ENCODE measurements around the gene SLC1A1.

The SLC1A1 gene

DNA sequence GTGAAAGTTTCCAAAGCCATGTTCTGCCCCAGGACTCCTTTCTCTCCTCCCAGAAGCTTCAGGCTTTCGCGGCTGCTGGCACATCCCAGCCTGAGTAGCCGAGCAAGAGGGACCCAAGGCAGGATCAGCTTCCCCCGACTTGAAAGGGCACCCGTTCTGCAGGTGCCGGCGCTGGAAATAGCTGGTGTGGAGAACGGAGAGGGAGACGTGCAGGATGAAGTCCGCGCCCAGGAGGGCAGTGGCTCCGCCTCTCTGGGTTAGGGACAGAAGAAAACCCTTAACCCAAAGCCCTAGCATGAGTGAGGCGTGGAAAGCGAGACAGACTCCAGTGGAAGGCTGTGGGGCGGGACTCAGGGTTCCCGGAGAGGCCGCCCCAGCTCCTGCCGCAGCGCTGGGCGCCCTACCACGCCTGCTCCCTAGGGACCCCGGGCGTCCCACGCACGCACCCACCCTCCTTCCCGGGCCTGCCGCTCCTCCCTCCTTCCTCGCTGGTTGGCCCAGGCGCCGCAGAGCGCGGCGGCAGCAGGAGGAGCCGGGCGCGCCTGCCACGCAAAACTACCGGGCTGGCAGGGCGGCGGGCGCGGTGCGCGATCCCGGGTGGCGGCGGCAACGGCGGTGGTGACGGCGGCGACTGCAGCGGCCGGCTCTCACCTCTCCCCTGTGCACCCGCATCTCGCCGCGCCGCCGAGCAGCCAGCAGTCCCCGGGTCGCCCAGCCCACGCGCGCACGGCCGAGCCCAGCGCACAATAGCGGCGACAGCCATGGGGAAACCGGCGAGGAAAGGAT, at the start of gene SLC1A1:
Gene SLC1A1 (plus strand): TSS at position 550 of the 786 bp plus-strand sequence. CDS start 212 bp downstream, at position 762.
- Histone ChIP-seq H3K36me3 (ENCODE audit: control insufficient read depth, insufficient read depth, low read length) (no peaks in the 10 kb centered on the region), H3K9ac (ENCODE audit: low read length) (peak within 1 kb of the TSS; percentile 6), H3K27ac (ENCODE audit: low read depth, low read length) (peak within 1 kb of the TSS; percentile 74), H3K27me3 (ENCODE audit: control insufficient read depth, insufficient read depth, low read length) (no peaks in the 10 kb centered on the region), H3K4me1 (ENCODE audit: control insufficient read depth, insufficient read depth, low read length) (no peaks in the 10 kb centered on the region), H3K4me3 (ENCODE audit: low read length) (peak within 1 kb of the TSS; percentile 72)

DNA sequence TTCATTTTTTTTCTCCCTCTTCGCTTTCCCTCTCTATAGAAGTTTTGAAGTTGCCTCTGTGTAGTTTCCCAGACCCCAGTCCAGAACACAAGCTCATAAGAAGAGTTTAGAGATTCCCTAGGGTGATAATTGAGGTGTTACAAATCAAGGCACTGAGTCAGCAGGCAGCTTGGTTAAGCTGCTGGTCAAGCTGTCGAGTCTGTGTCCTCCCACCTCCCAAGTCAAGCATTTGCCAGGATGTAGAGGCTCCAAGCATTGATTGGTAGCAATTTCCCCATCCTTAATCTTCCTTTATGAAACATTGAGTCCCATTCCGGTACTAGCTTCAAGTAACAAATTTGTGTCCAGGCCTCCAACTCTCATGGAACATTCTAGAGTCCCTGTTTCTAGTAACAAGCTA, 47.5 kb upstream of the SLC1A1 start:
- Histone ChIP-seq H3K4me3 (ENCODE audit: low read length) (no peak overlapping the region), H3K27me3 (ENCODE audit: control insufficient read depth, insufficient read depth, low read length) (no peaks in the 10 kb centered on the region), H3K4me1 (ENCODE audit: control insufficient read depth, insufficient read depth, low read length) (no peaks in the 10 kb centered on the region), H3K27ac (ENCODE audit: low read depth, low read length) (no peak overlapping the region), H3K36me3 (ENCODE audit: control insufficient read depth, insufficient read depth, low read length) (no peaks in the 10 kb centered on the region), H3K9ac (ENCODE audit: low read length) (no peak overlapping the region)

DNA sequence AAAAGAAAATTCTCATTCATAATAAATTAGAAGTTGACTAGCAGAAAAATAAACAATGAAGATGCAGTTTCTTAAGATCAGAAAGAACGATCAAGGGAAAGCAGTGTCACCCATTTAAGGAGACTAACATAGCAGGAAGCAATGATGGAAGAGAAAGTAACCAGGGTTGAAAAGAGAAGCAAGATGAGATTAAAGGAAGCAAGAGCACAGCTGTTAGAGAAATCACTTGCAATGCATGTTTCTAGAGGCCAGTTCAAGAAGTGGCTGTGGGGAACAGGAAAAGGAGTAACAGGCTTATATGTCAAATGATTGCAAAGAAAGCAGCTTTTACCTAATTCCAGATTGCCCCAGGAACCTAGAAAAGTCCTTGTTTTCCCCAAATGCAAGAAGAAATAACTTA, 46.8 kb upstream of the SLC1A1 start:
- no peaks in the 10 kb centered on the region for H3K4me1 ChIP-seq (ENCODE audit: control insufficient read depth, insufficient read depth, low read length)
- H3K36me3 ChIP-seq (ENCODE audit: control insufficient read depth, insufficient read depth, low read length), result no peaks in the 10 kb centered on the region
- no peak overlapping the region for H3K9ac ChIP-seq (ENCODE audit: low read length)
- H3K4me3 ChIP-seq (ENCODE audit: low read length), result no peak overlapping the region
- no peak overlapping the region for H3K27ac ChIP-seq (ENCODE audit: low read depth, low read length)
- no peaks in the 10 kb centered on the region for H3K27me3 ChIP-seq (ENCODE audit: control insufficient read depth, insufficient read depth, low read length)

DNA sequence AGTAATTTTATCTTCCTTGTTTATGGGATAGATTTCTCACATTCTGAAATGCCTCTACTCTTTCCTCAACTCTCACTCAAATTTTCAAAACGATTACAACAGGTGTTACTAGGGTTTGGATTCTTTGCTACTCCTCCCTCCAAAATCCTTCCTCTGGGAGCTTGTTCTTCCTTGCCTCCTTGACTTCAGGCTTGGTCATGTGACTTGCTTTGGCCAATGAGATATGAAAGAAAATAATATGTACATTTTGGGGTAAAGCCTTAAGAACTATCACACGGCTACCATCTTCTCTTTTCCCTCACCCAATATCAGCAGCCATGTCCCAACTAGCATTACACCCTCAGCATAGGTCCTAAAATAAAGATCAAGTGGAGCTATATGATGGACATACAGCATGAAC, 28.8 kb upstream of the SLC1A1 start:
- H3K4me1 ChIP-seq (ENCODE audit: control insufficient read depth, insufficient read depth, low read length), result no peaks in the 10 kb centered on the region
- H3K27me3 ChIP-seq (ENCODE audit: control insufficient read depth, insufficient read depth, low read length), result no peaks in the 10 kb centered on the region

DNA sequence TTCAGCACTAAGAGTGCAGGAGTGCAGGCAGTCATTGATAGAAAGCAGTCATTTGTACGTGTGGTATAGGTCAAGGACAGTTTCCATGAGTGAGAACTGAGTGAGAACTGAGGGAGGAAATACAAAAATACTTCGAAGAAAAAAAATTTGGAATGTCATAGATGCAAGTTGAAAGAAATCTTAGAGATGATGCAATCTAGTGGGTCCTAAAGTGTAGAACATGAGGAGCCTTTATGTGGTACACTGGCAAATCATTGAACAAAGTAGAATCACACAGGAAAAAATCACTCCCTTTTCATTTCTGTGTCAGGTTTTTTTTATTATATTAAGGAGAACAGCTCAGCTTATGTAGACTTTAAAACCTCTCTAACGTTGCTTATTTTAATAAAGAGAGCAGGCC, 26.4 kb upstream of the SLC1A1 start:
- Histone ChIP-seq H3K4me1 (ENCODE audit: control insufficient read depth, insufficient read depth, low read length) (no peaks in the 10 kb centered on the region), H3K27ac (ENCODE audit: low read depth, low read length) (no peak overlapping the region)

More for the DNA sequence above, 28.8 kb upstream of the SLC1A1 start:
- Histone ChIP-seq H3K27ac (ENCODE audit: low read depth, low read length) (no peak overlapping the region), H3K36me3 (ENCODE audit: control insufficient read depth, insufficient read depth, low read length) (no peaks in the 10 kb centered on the region), H3K9ac (ENCODE audit: low read length) (no peak overlapping the region), H3K4me3 (ENCODE audit: low read length) (no peak overlapping the region)

DNA sequence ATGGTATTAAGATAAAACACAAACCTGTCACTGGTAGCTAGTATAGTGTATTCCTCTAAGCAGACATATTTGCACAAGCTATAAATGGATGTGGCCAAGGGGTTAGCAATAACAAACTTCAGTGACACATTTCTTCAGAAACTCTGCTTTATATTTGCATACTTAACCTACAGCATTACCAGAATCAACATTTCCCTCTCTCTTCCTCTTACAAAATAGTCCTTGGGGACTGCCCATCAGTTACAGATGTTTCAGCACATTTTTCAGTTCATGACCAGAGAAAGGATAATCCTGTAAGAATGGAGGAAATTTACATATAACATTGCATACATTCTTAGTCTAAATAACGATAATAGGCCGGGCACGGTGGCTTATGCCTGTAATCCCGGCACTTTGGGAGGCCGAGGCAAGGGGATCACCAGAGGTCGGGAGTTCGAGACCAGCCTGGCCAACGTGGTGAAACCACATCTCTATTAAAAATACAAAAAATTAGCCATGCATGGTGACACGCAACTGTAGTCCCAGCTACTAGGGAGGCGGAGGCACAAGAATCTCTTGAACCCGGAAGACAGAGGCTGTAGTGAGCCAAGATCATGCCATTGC, 25.3 kb upstream of the SLC1A1 start:
- no peak overlapping the region for H3K27ac ChIP-seq (ENCODE audit: low read depth, low read length)
- H3K27me3 ChIP-seq (ENCODE audit: control insufficient read depth, insufficient read depth, low read length), result no peaks in the 10 kb centered on the region
- no peak overlapping the region for H3K9ac ChIP-seq (ENCODE audit: low read length)
- H3K4me3 ChIP-seq (ENCODE audit: low read length), result no peak overlapping the region
- H3K4me1 ChIP-seq (ENCODE audit: control insufficient read depth, insufficient read depth, low read length), result no peaks in the 10 kb centered on the region
- H3K36me3 ChIP-seq (ENCODE audit: control insufficient read depth, insufficient read depth, low read length), result no peaks in the 10 kb centered on the region

More for the DNA sequence above, 26.4 kb upstream of the SLC1A1 start:
- H3K4me3 ChIP-seq (ENCODE audit: low read length), result no peak overlapping the region
- no peaks in the 10 kb centered on the region for H3K36me3 ChIP-seq (ENCODE audit: control insufficient read depth, insufficient read depth, low read length)
- H3K27me3 ChIP-seq (ENCODE audit: control insufficient read depth, insufficient read depth, low read length), result no peaks in the 10 kb centered on the region
- no peak overlapping the region for H3K9ac ChIP-seq (ENCODE audit: low read length)

DNA sequence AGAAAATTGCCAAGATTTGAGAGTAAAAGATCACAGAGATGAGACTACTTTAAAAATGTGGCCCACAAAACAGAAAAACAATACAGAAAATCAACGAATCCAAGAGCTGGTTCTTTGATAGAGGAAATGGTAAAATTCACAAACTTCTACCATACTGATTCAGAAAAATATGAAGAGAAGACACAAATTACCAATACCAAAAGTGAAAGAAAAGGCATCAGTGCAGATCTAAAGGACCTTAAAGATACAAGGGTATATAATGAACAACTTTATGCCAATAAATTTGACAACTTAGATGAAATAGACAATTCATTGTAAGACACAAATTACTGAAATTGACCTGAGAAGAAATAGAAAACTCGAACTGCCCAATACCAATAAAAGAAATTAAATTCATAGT, 24.4 kb upstream of the SLC1A1 start:
- H3K4me1 ChIP-seq (ENCODE audit: control insufficient read depth, insufficient read depth, low read length), result no peaks in the 10 kb centered on the region
- H3K9ac ChIP-seq (ENCODE audit: low read length), result no peak overlapping the region
- H3K4me3 ChIP-seq (ENCODE audit: low read length), result no peak overlapping the region
- H3K27ac ChIP-seq (ENCODE audit: low read depth, low read length), result no peak overlapping the region
- no peaks in the 10 kb centered on the region for H3K36me3 ChIP-seq (ENCODE audit: control insufficient read depth, insufficient read depth, low read length)
- no peaks in the 10 kb centered on the region for H3K27me3 ChIP-seq (ENCODE audit: control insufficient read depth, insufficient read depth, low read length)

DNA sequence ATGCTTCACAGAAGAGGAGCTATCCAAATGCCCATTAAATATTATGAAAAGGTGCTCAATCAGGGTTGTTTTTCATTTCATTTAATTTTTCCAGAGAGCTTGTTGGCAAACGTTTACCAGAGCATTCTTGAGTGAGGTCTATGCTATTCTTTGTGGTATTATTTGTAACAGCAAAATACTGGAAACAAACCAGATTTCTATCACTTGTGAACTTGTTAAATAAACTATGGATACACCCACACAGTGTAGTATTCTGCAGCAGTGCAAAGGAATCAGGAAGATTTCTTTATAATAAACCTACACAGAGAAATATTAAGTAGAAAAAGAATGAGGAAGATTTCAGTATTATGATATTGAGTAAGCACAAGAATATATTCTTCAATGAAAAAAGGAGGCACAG, 15.0 kb upstream of the SLC1A1 start:
- Histone ChIP-seq H3K4me3 (ENCODE audit: low read length) (no peak overlapping the region), H3K27ac (ENCODE audit: low read depth, low read length) (no peak overlapping the region), H3K9ac (ENCODE audit: low read length) (no peak overlapping the region), H3K36me3 (ENCODE audit: control insufficient read depth, insufficient read depth, low read length) (no peaks in the 10 kb centered on the region), H3K27me3 (ENCODE audit: control insufficient read depth, insufficient read depth, low read length) (no peaks in the 10 kb centered on the region), H3K4me1 (ENCODE audit: control insufficient read depth, insufficient read depth, low read length) (no peaks in the 10 kb centered on the region)

DNA sequence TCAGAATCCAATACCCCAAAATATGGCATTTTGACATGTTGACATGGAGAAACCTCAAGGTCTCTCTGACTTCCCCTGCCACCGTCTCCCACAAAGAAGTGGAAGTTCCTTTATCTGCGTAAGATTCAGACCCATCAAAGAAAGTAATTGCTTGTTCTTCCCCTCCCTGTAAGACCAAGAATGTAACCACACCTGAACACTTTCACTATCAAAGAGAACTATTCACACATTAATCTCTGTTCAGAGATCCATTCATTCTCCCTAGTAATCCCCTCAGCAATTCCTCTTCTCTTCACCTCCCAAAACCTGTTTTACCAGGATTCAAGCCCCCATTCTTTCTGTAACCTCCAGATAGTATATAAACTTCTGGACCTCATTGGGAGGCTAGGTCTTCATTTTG, 4.1 kb upstream of the SLC1A1 start:
- Histone ChIP-seq H3K4me1 (ENCODE audit: control insufficient read depth, insufficient read depth, low read length) (no peaks in the 10 kb centered on the region), H3K9ac (ENCODE audit: low read length) (no peak overlapping the region), H3K27ac (ENCODE audit: low read depth, low read length) (no peak overlapping the region), H3K36me3 (ENCODE audit: control insufficient read depth, insufficient read depth, low read length) (no peaks in the 10 kb centered on the region), H3K4me3 (ENCODE audit: low read length) (no peak overlapping the region), H3K27me3 (ENCODE audit: control insufficient read depth, insufficient read depth, low read length) (no peaks in the 10 kb centered on the region)

DNA sequence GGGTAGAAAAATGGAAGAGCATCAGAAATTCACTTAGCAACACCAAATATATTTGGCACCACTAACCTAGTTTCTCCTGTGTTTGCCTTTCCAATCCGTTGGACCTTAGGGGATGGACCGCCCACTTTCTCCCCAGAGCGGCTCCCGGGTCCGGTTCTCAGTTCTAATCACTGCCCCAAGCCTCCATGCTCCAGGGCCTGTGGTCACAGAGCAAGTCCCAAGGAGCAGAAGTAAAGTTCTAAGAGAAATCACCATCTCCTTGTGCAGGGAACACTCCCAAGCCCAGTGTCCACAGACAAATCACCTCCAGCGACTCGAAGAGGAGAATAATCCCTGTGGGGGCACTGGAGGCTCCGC, 728 bp upstream of the SLC1A1 start:
- Histone ChIP-seq H3K9ac (ENCODE audit: low read length) (no peak overlapping the region), H3K27ac (ENCODE audit: low read depth, low read length) (peak overlapping the region; percentile 74), H3K4me1 (ENCODE audit: control insufficient read depth, insufficient read depth, low read length) (no peaks in the 10 kb centered on the region)

DNA sequence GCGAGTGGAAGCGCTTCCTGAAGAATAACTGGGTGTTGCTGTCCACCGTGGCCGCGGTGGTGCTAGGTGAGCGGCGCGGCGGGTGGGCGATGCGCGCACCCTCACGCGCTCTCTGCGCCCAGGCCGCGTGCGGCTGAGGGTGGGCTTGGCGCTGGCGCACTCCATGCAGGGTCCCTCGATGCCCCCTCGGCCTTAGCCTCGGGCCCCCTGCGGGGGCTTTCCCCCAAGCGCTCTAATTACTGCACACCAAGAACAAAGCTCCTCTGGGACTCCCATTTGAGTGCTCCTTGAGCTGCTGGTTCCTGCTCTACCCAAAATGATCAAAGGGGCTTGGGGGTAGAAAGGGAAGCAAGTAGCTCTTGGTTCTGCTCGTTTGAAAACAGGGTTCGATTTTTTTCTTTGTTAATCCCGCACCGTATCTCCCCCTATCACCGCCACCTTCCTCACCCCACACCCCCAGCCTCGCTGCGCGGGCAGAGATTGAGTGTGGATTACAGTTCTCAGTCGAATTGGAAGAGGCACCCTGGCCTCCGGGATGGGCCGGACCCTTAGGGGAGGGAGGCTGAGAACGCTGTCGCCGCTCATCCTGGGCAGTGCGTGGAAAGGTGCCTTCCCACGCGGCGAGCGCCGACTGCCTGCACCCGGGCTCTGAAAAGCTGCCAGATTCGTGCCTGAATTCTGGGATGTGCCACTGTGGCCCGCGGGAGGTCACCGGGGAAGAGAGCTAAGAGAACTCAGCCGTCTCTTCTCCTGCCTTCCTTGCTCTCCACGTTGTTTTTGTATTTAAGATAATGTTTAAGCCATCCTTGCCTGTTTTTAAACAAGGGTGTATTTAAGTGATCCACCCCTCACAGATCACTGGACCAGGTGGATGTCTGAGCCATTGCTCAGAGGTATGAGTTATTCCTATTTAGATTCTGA, 697 bp downstream of the SLC1A1 start:
- Histone ChIP-seq H3K27ac (ENCODE audit: low read depth, low read length) (peak overlapping the region; percentile 74), H3K27me3 (ENCODE audit: control insufficient read depth, insufficient read depth, low read length) (no peaks in the 10 kb centered on the region), H3K4me1 (ENCODE audit: control insufficient read depth, insufficient read depth, low read length) (no peaks in the 10 kb centered on the region), H3K9ac (ENCODE audit: low read length) (no peak overlapping the region), H3K36me3 (ENCODE audit: control insufficient read depth, insufficient read depth, low read length) (no peaks in the 10 kb centered on the region), H3K4me3 (ENCODE audit: low read length) (peak overlapping the region; percentile 72)

More for the DNA sequence above, 728 bp upstream of the SLC1A1 start:
- Histone ChIP-seq H3K4me3 (ENCODE audit: low read length) (peak overlapping the region; percentile 72), H3K27me3 (ENCODE audit: control insufficient read depth, insufficient read depth, low read length) (no peaks in the 10 kb centered on the region), H3K36me3 (ENCODE audit: control insufficient read depth, insufficient read depth, low read length) (no peaks in the 10 kb centered on the region)

DNA sequence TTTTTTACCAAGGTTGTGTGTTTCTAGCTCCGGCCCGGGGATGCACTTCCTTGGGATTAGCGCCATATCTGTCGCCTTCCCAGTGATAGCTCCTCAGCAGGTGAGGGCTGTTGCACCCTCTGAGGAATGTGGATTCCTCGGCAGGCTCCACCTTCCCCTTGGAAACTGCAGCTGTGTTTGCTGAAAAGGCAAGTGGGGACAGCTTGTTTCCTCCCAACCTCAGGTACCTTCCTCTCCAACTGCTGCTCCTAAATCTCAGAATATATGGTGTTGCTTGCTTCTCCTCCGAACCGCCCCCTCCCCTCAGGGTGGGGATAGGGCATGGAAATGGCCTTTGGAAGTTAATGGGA, 1.3 kb downstream of the SLC1A1 start:
- Histone ChIP-seq H3K27ac (ENCODE audit: low read depth, low read length) (no peak overlapping the region), H3K4me3 (ENCODE audit: low read length) (peak overlapping the region; percentile 72), H3K36me3 (ENCODE audit: control insufficient read depth, insufficient read depth, low read length) (no peaks in the 10 kb centered on the region), H3K4me1 (ENCODE audit: control insufficient read depth, insufficient read depth, low read length) (no peaks in the 10 kb centered on the region), H3K9ac (ENCODE audit: low read length) (no peak overlapping the region), H3K27me3 (ENCODE audit: control insufficient read depth, insufficient read depth, low read length) (no peaks in the 10 kb centered on the region)

All from rectal smooth muscle tissue (tissue), 1 donor.